Endothelial cell of umbilical vein (primary cell): ENCODE measurements around the gene ARHGEF16.

Experiments
- CTCF ChIP-seq, 2 donors: IDR thresholded peaks; 1 replicate in 1 of 2; 2 replicates in 1 of 2; pipeline ENCODE4 v1.5.1; 2011; ENCODE audit warnings: low read length in 2 of 2, mild to moderate bottlenecking in 2 of 2, moderate library complexity in 2 of 2, control low read depth in 1 of 2, inconsistent platforms in 1 of 2, low read depth in 1 of 2; ENCODE audit not compliant: insufficient read depth in 1 of 2; ENCODE audit errors: extremely low read depth in 1 of 2
- EZH2 ChIP-seq: IDR thresholded peaks from 2 replicates; pipeline ENCODE4 v1.6.1; 2012; ENCODE audit warnings: borderline replicate concordance, low read depth, mild to moderate bottlenecking, moderate library complexity, low read length, inconsistent platforms; ENCODE audit not compliant: severe bottlenecking
- POLR2AphosphoS5 ChIP-seq: IDR thresholded peaks from 2 replicates; pipeline ENCODE4 v1.6.1; 2012; ENCODE audit warnings: low read depth, mild to moderate bottlenecking, control low read depth, low read length, moderate library complexity; ENCODE audit not compliant: insufficient read depth

DNA sequence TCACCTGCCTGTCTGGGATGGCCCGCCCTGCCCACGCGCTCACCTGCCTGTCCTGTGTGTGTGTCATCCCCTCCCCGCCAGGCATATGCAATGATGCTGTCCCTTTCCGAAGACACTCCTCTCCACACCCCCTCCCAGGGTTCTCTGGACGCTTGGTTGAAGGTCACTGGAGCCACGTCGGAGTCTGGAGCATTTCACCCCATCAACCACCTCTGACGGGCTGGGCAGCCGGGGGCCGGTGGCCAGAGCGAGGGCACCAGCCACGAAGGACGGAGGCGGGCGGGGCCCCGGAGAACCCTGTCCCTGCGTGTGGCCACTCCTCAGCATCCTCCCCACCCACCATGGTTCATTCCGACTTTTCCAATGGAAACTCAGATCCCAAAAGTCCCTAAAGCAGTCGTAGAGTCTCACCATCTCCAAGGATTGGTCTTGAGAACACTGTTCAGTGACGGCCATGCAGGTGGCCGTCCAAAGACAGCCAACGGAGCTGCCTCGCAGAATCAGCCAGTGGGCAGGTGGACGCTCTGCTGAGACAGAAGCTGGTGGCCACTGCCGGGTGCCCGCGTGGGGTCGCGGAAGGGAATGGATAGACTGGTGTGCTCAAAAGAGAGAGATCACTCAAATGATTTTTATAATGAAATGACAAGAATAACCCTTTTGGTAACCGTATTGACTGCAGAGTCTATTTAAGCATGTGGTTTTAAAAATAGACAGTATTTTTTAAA lies 20.7 kb upstream of the ARHGEF16 start:
- TF ChIP-seq CTCF (IDR thresholded peaks at IDR 0.05; ENCODE audit: extremely low read depth in 1 of 2, insufficient read depth in 1 of 2, low read depth in 1 of 2, low read length in 2 of 2) (no peak), EZH2 (no peak), POLR2AphosphoS5 (no peak)
